ENCODE data around the gene MEGF10.

GRCh38 chr5:127333483-127333882, 42.9 kb downstream of the MEGF10 start:
- TF ChIP-seq REST (IDR thresholded peaks at IDR 0.05; ENCODE audit: borderline replicate concordance) (no peak), CTCF (IDR thresholded peaks at IDR 0.05; ENCODE audit: poor library complexity, severe bottlenecking) (no peak), EZH2 (IDR thresholded peaks at IDR 0.05; ENCODE audit: borderline replicate concordance, insufficient read depth, low read length, poor library complexity, severe bottlenecking) (no peak), EP300 (conservative IDR thresholded peaks at IDR 0.05; ENCODE audit: poor library complexity, severe bottlenecking) (no peak), POLR2AphosphoS5 (IDR thresholded peaks at IDR 0.05) (no peak), TAF1 (IDR thresholded peaks at IDR 0.05; ENCODE audit: low read depth) (no peak), SMC3 (conservative IDR thresholded peaks at IDR 0.05; ENCODE audit: poor library complexity) (no peak), RAD21 (conservative IDR thresholded peaks at IDR 0.05) (no peak), MXI1 (conservative IDR thresholded peaks at IDR 0.05; ENCODE audit: poor library complexity, severe bottlenecking) (no peak)

Measured in neural cell (in vitro differentiated cells).